LNCaP clone FGC (cell line): Measurements from ENCODE around the gene NCCRP1.

Experiments used
- DNase-seq: peaks from one replicate; pipeline ENCODE4 v3.0.0-alpha.2; 2011; ENCODE audit warnings: low read depth
- H3K4me3 ChIP-seq: 2 replicates; pipeline ENCODE4 v1.5.1; 2011; ENCODE audit warnings: mild to moderate bottlenecking, low read depth, low read length, control low read depth
- CTCF ChIP-seq: IDR thresholded peaks from 2 replicates; pipeline ENCODE4 v1.5.1; 2012; ENCODE audit warnings: mild to moderate bottlenecking; ENCODE audit not compliant: control insufficient read depth, insufficient read depth; ENCODE audit errors: extremely low read depth

NCCRP1 gene

GRCh38 chr19:39164289-39164688 lies 32.5 kb upstream of the NCCRP1 start:
- no peak overlapping the region for H3K4me3 ChIP-seq

GRCh38 chr19:39165857-39166256 lies 30.9 kb upstream of the NCCRP1 start:
- H3K4me3 ChIP-seq, result no peak overlapping the region
- no peak for TF ChIP-seq CTCF

More at GRCh38 chr19:39164289-39164688, 32.5 kb upstream of the NCCRP1 start:
- no peak for TF ChIP-seq CTCF
- no peak for DNase-seq

GRCh38 chr19:39166571-39167391 lies 30.0 kb upstream of the NCCRP1 start:
- H3K4me3 ChIP-seq, result peak overlapping the region; percentile 58
- peak; percentile 84 for DNase-seq
- no peak for TF ChIP-seq CTCF

More at GRCh38 chr19:39165857-39166256, 30.9 kb upstream of the NCCRP1 start:
- DNase-seq, result no peak

- peak overlapping the region; percentile 58 for H3K4me3 ChIP-seq
- no peak for DNase-seq
- TF ChIP-seq CTCF, result no peak
Measured at GRCh38 chr19:39167461-39168257, 29.1 kb upstream of the NCCRP1 start.

GRCh38 chr19:39168258-39169142 lies 28.3 kb upstream of the NCCRP1 start:
- no peak for TF ChIP-seq CTCF
- no peak for DNase-seq
- peak overlapping the region; percentile 58; the same call in 1 of the 2 replicates for H3K4me3 ChIP-seq

- TF ChIP-seq CTCF, result no peak
- H3K4me3 ChIP-seq, result no peak overlapping the region
- no peak for DNase-seq
Measured at GRCh38 chr19:39169143-39169810, 27.5 kb upstream of the NCCRP1 start.
